NT2/D1 (cell line): ENCODE data around the gene BAZ1A.
"Not testable (repeated sequence)": the region's sequence is repeated elsewhere in the genome, so short reads cannot be mapped to it uniquely, and the experiment has no call there.

Experiments used
- DNase-seq: peaks from one replicate; pipeline ENCODE4 v3.0.0-alpha.2; 2011; ENCODE audit warnings: low read depth, low spot score
- H3K27me3 ChIP-seq: 2 replicates; pipeline ENCODE4 v1.6.0; 2011; ENCODE audit warnings: mild to moderate bottlenecking; ENCODE audit not compliant: insufficient read length, insufficient read depth
- H3K36me3 ChIP-seq: 2 replicates; pipeline ENCODE4 v1.6.1; 2011; ENCODE audit warnings: mild to moderate bottlenecking, low read length, mixed read lengths; ENCODE audit not compliant: insufficient read depth, insufficient read length
- H3K4me1 ChIP-seq: 2 replicates; pipeline ENCODE4 v1.5.1; 2011; ENCODE audit not compliant: insufficient read depth, insufficient read length
- H3K4me3 ChIP-seq: 2 replicates; pipeline ENCODE4 v1.5.1; 2011; ENCODE audit warnings: low read depth; ENCODE audit not compliant: insufficient read length
- H3K9ac ChIP-seq: 2 replicates; pipeline ENCODE4 v1.6.0; 2011; ENCODE audit warnings: low read depth; ENCODE audit not compliant: insufficient read length
- H3K9me3 ChIP-seq: 2 replicates; pipeline ENCODE4 v1.5.1; 2011; ENCODE audit warnings: mild to moderate bottlenecking, low read length; ENCODE audit not compliant: insufficient read depth
- SUZ12 ChIP-seq: IDR thresholded peaks from 2 replicates; pipeline ENCODE4 v1.6.1; 2011; ENCODE audit not compliant: insufficient read length, insufficient read depth; ENCODE audit errors: extremely low read depth
- YY1 ChIP-seq: IDR thresholded peaks from 2 replicates; pipeline ENCODE4 v1.6.1; 2011; ENCODE audit not compliant: insufficient read length, insufficient read depth
- ZNF274 ChIP-seq: IDR thresholded peaks from 2 replicates; pipeline ENCODE4 v1.6.1; 2011; ENCODE audit warnings: mild to moderate bottlenecking, low read depth, low read length

The BAZ1A gene

GRCh38 chr14:34824256-34824655 is 50.9 kb downstream of the BAZ1A start:
- H3K9ac ChIP-seq, result no peak overlapping the region
- DNase-seq, result no peak
- peaks cover 3% of the 10 kb centered on the region for H3K36me3 ChIP-seq
- no peaks in the 10 kb centered on the region for H3K9me3 ChIP-seq
- no peaks in the 10 kb centered on the region for H3K4me1 ChIP-seq
- no peaks in the 10 kb centered on the region for H3K27me3 ChIP-seq
- H3K4me3 ChIP-seq, result no peak overlapping the region
- TF ChIP-seq ZNF274 (no peak), SUZ12 (no peak), YY1 (no peak)

- H3K4me1 ChIP-seq, result no peaks in the 10 kb centered on the region
- H3K4me3 ChIP-seq, result no peak overlapping the region
- DNase-seq, result no peak
- TF ChIP-seq SUZ12, result no peak
- no peak for TF ChIP-seq YY1
- TF ChIP-seq ZNF274, result no peak
- no peak overlapping the region for H3K9ac ChIP-seq
- no peaks in the 10 kb centered on the region for H3K27me3 ChIP-seq
- no peaks in the 10 kb centered on the region for H3K9me3 ChIP-seq
- H3K36me3 ChIP-seq, result peaks cover 3% of the 10 kb centered on the region
Observed at GRCh38 chr14:34817768-34818167, 57.4 kb downstream of the BAZ1A start.

- DNase-seq, result no peak
- peaks cover 20% of the 10 kb centered on the region for H3K36me3 ChIP-seq
- no peak overlapping the region for H3K4me3 ChIP-seq
Observed at GRCh38 chr14:34810028-34810427, 65.1 kb downstream of the BAZ1A start.

GRCh38 chr14:34806257-34806656 is 68.9 kb downstream of the BAZ1A start:
- Histone ChIP-seq H3K36me3 (peaks cover 34% of the 10 kb centered on the region), H3K27me3 (no peaks in the 10 kb centered on the region), H3K4me3 (no peak overlapping the region), H3K9me3 (peaks cover 3% of the 10 kb centered on the region), H3K4me1 (no peaks in the 10 kb centered on the region), H3K9ac (no peak overlapping the region)
- no peak for TF ChIP-seq YY1
- no peak for TF ChIP-seq SUZ12
- TF ChIP-seq ZNF274, result no peak
- DNase-seq, result no peak

More at GRCh38 chr14:34810028-34810427, 65.1 kb downstream of the BAZ1A start:
- peaks cover 3% of the 10 kb centered on the region for H3K9me3 ChIP-seq
- H3K27me3 ChIP-seq, result no peaks in the 10 kb centered on the region
- TF ChIP-seq SUZ12 (no peak), YY1 (no peak)
- H3K9ac ChIP-seq, result no peak overlapping the region
- H3K4me1 ChIP-seq, result no peaks in the 10 kb centered on the region

DNA sequence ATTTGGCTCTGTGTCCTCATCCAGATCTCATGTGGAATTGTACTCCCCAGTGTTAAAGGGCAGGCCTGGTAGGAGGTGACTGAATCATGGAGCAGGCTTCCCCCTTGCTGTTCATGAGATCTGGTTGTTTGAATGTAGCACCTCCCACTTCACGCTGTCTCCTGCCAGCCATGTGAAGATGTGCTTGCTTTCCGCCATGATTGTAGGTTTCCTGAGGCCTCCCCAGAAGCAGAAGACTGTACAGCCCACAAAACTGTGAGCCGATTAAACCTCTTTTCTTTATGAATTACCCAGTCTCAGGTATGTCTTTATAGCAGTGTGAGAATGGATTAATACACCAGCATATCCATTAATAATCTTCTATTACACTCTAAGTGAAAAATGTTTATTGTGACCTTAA is 70.2 kb downstream of the BAZ1A start:
- DNase-seq, result no peak
- Histone ChIP-seq H3K36me3 (peaks cover 34% of the 10 kb centered on the region), H3K9ac (no peak overlapping the region), H3K27me3 (no peaks in the 10 kb centered on the region), H3K9me3 (peaks cover 3% of the 10 kb centered on the region), H3K4me3 (no peak overlapping the region), H3K4me1 (no peaks in the 10 kb centered on the region)
- TF ChIP-seq YY1 (no peak), ZNF274 (no peak), SUZ12 (no peak)

DNA sequence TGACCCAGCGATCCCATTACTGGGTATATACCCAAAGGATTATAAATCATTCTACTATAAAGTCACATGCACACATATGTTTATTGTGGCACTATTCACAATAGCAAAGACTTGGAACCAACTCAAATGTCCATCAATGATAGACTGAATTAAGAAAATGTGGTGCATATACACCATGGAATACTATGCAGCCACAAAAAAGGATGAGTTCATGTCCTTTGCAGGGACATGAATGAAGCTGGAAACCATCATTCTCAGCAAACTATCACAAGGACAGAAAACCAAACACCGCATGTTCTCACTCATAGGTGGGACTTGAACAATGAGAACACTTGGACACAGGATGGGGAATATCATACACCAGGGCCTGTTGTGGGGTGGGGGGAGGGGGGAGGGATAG is 76.3 kb downstream of the BAZ1A start:
- peaks cover 36% of the 10 kb centered on the region for H3K36me3 ChIP-seq
- not testable (repeated sequence) for H3K4me3 ChIP-seq

DNA sequence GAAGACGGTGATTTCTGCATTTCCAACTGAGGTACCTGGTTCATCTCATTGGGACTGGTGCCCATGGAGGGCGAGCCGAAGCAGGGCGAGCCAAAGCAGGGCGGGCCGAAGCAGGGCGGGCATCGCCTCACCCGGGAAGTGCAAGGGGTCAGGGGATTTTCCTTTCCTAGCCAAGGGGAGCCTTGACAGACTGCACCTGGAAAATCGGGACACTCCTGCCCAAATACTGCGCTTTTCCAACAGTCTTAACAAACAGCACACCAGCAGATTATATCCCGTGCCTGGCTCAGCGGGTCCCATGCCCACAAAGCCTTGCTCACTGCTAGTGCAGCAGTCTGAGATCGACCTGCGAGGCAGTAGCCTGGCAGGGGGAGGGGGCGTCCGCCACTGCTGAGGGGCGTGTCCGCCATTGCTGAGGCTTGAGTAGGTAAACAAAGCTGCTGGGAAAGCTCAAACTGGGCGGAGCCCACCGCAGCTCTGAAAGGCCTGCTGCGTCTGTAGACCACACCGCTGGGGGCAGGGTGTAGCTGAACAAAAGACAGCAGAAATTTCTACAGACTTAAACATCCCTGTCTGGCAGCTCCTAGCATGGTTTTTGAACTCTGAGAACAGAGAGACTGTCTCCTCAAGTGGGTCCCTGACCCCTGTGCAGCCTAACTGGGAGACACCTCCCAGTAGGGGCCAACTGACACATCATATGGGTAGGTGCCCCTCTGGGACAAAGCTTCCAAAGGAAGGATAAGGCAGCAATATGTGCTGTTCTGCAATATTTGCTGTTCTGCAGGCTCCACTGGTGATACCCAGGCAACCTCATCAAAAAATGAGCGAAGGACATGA is 77.2 kb downstream of the BAZ1A start:
- H3K36me3 ChIP-seq, result peaks cover 36% of the 10 kb centered on the region
- peak; percentile 1 for DNase-seq
- TF ChIP-seq SUZ12 (no peak), ZNF274 (no peak), YY1 (no peak)

More for the DNA sequence above, 76.3 kb downstream of the BAZ1A start:
- not testable (repeated sequence) for H3K27me3 ChIP-seq, H3K9ac ChIP-seq, H3K4me1 ChIP-seq, DNase-seq
- peaks cover 11% of the 10 kb centered on the region; the same call in 1 of the 2 replicates for H3K9me3 ChIP-seq

More for the DNA sequence above, 77.2 kb downstream of the BAZ1A start:
- H3K9me3 ChIP-seq, result peaks cover 11% of the 10 kb centered on the region; the same call in 1 of the 2 replicates
- H3K9ac ChIP-seq, result no peak overlapping the region
- H3K4me1 ChIP-seq, result no peaks in the 10 kb centered on the region
- H3K27me3 ChIP-seq, result no peaks in the 10 kb centered on the region
- no peak overlapping the region for H3K4me3 ChIP-seq
